Measurements from ENCODE around the gene SCGB1C1. TPM values are rescaled to one million over a fixed set of nuclear protein-coding genes. Genes with fewer than 3 reads are reported as not detected.
"Not testable (repeated sequence)": the region's sequence is repeated elsewhere in the genome, so short reads cannot be mapped to it uniquely, and the experiment has no call there.

SCGB1C1 gene
- total RNA-seq, 1 experiment from 2014 or later, result not detected

DNA sequence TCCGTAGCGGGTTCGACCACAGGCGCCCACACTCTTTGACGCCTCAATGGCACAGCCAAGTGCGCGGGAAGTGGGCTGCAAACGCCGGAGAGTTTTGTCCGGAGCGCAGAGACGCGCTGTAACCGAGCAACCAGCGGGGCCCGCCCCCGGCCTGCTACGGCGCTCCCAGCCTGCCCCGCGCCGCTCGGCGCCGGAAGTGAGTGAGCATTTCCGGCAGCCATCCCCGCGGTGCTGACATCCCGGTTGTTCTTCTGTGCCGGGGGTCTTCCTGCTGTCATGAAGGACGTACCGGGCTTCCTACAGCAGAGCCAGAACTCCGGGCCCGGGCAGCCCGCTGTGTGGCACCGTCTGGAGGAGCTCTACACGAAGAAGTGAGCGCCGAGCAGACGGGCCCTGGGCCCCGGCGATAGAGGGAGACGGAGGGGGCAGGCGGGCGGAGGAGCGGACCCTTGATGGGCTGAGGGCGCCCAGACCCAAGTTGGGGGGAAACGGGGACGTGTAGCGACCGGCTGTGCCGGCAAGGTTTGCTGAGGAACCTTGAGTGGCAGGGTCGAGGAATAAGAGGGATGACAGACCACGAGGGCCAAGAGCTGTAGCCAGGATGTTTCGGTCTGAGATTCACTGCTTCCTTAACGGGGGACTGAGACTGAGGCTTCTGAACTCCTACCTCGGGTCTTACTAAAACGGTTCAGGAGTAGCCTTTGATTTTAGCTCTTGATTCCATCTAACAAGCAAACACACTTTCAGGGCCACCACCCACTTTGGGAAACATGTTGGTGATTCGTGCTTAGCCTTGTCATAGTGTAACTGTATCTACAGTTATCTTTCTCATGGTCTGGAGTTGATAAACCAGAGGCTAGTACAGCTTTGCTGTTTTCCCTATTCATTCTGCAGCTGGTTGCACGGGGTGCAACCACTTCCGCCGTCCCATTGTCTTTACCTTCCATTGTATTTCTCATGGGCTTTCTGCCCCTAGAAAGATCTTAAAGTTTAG lies 44.2 kb downstream of the SCGB1C1 start, which contains the start of gene PSMD13:
Gene PSMD13, plus strand, starts transcription at position 203 of the 994 bp plus-strand sequence. Its CDS starts 74 bp downstream, at position 277.
- Histone ChIP-seq H3K4me3 (peak within 1 kb of the TSS; percentile 90), H3K36me3 (peaks cover 7% of the 10 kb centered on the region; the same call in 1 of the 2 replicates), H3K27ac (peak within 1 kb of the TSS; percentile 64), H3K27me3 (no peaks in the 10 kb centered on the region), H3K4me1 (peaks cover 5% of the 10 kb centered on the region), H3K9me3 (replicated peaks) (no peaks in the 10 kb centered on the region)
- peak; percentile 85 to 87 for DNase-seq

DNA sequence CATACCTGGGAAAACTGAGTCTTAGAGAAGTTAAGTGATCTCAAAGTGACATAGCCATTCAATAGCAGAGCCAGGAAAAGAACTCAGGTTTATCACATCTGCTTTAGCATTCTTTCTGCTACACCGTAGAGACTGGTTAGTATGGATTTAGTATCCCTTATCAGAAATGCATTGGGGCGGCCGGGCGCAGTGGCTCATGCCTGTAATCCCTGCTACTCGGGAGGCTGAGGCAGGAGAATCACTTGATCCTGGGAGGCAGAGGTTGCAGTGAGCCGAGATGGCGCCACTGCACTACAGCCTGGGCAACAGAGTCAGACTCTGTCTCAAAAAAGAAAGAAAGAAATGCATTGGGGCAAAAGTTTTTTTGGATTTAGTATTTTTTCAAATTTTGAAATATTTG lies 45.5 kb downstream of the SCGB1C1 start:
- H3K27ac ChIP-seq; H3K4me1 ChIP-seq; DNase-seq; H3K9me3 ChIP-seq (replicated peaks); H3K4me3 ChIP-seq; H3K27me3 ChIP-seq: not testable (repeated sequence)
- H3K36me3 ChIP-seq, result peaks cover 14% of the 10 kb centered on the region

DNA sequence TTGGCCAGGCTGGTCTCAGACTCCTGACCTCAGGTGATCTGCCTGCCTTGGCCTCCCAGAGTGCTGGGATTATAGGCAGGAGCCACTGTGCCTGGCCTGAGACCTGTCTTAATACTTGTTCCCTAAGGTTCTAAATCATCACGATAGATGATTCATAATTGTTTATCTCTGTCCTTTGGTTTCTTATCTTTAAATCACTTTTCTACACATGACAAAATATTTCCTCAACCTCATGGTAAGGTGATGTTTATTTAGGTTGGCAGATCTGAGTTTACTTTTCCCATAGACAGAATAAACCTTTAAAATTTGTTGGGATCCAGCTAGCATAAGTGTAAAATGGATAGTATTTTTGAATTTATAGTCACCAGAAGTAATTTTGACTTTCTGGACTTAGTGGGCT lies 47.4 kb downstream of the SCGB1C1 start:
- H3K4me3 ChIP-seq, result no peak overlapping the region
- H3K27ac ChIP-seq, result no peak overlapping the region
- H3K4me1 ChIP-seq, result peaks cover 5% of the 10 kb centered on the region
- no peaks in the 10 kb centered on the region for H3K27me3 ChIP-seq
- peaks cover 25% of the 10 kb centered on the region for H3K36me3 ChIP-seq
- H3K9me3 ChIP-seq (replicated peaks), result no peaks in the 10 kb centered on the region
- no peak for DNase-seq

DNA sequence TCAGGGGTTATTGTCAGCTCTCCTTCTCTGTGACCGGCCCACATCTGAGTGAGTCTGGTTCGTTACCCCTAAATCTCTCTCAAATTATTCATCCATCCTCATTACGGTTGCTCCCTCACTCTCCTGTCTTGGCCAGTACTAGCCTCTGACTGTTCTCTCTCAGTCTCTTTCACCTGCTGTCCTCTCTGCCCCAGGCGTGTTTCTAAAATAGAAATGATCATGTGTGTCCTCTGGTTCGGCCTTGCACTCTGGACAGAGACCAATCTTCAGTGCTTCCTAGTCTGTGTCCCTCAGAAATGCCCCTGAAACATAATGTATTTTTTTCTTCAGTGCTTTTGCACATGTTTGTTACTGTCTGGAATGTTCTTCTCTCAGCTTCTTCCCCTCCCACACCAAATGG lies 48.8 kb downstream of the SCGB1C1 start:
- DNase-seq, result no peak
- Histone ChIP-seq H3K4me1 (peaks cover 5% of the 10 kb centered on the region; the same call in 1 of the 2 replicates), H3K27me3 (no peaks in the 10 kb centered on the region), H3K9me3 (replicated peaks) (no peaks in the 10 kb centered on the region), H3K36me3 (peaks cover 35% of the 10 kb centered on the region), H3K4me3 (no peak overlapping the region), H3K27ac (no peak overlapping the region)

Other genes with a start within 250 kb of the SCGB1C1 start
- gene BET1L, start 14.3 kb downstream of the SCGB1C1 start, total RNA-seq (2014; rRNA removed; shearing (Covaris generic)), result 20.8 and 22.6 TPM in 2 replicates
- gene RIC8A, start 14.6 kb downstream of the SCGB1C1 start, total RNA-seq (2014; rRNA removed; shearing (Covaris generic)), result 98.3 and 106 TPM in 2 replicates
- gene SIRT3, start 43.3 kb downstream of the SCGB1C1 start, total RNA-seq (2014; rRNA removed; shearing (Covaris generic)), result 11.0 and 17.2 TPM in 2 replicates
- gene PSMD13, start 43.9 kb downstream of the SCGB1C1 start, total RNA-seq (2014; rRNA removed; shearing (Covaris generic)), result 127 and 131 TPM in 2 replicates
- not detected in 2 replicates for gene NLRP6, start 85.3 kb downstream of the SCGB1C1 start, total RNA-seq (2014; rRNA removed; shearing (Covaris generic))
- gene PGGHG, start 96.0 kb downstream of the SCGB1C1 start, total RNA-seq (2014; rRNA removed; shearing (Covaris generic)), result 4.7 and 8.5 TPM in 2 replicates
- gene IFITM5, start 106.4 kb downstream of the SCGB1C1 start, total RNA-seq (2014; rRNA removed; shearing (Covaris generic)), result not detected in 2 replicates
- 38.4 and 40.0 TPM in 2 replicates for gene IFITM2, start 114.7 kb downstream of the SCGB1C1 start, total RNA-seq (2014; rRNA removed; shearing (Covaris generic))
- 4.9 and 7.4 TPM in 2 replicates for gene IFITM1, start 121.0 kb downstream of the SCGB1C1 start, total RNA-seq (2014; rRNA removed; shearing (Covaris generic))
- gene IFITM3, start 127.8 kb downstream of the SCGB1C1 start, total RNA-seq (2014; rRNA removed; shearing (Covaris generic)), result 100 and 101 TPM in 2 replicates
- gene B4GALNT4, start 176.4 kb downstream of the SCGB1C1 start, total RNA-seq (2014; rRNA removed; shearing (Covaris generic)), result 0.08 TPM in 1 of 2 replicates, not detected in the other
- 0.18 TPM in 1 of 2 replicates, not detected in the other for gene PKP3, start 201.1 kb downstream of the SCGB1C1 start, total RNA-seq (2014; rRNA removed; shearing (Covaris generic))
- gene SIGIRR, start 221.9 kb downstream of the SCGB1C1 start, total RNA-seq (2014; rRNA removed; shearing (Covaris generic)), result not detected in 2 replicates
- gene ANO9, start 248.9 kb downstream of the SCGB1C1 start, total RNA-seq (2014; rRNA removed; shearing (Covaris generic)), result 0.61 and 0.73 TPM in 2 replicates